GM08714 (cell line): ENCODE measurements around the gene SRM.
"Not testable (repeated sequence)": the region's sequence is repeated elsewhere in the genome, so short reads cannot be mapped to it uniquely, and the experiment has no call there.

Source experiments
- H3K4me3 ChIP-seq: fragments of 200-500 bp; sonication (Bioruptor generic); 2 replicates; pipeline ENCODE4 v1.5.1; 2014; ENCODE audit warnings: mild to moderate bottlenecking, low read length, inconsistent platforms
- ZNF274 ChIP-seq: IDR thresholded peaks from 2 replicates; pipeline ENCODE4 v1.6.1; 2012; ENCODE audit warnings: mild to moderate bottlenecking, low read depth, low read length

The SRM gene

GRCh38 chr1:11044086-11044848, 15.6 kb downstream of the SRM start:
- no peak overlapping the region for H3K4me3 ChIP-seq
- TF ChIP-seq ZNF274, result no peak

- no peak for TF ChIP-seq ZNF274
Observed at GRCh38 chr1:11042995-11043874, 16.6 kb downstream of the SRM start.

GRCh38 chr1:11042065-11042464, 17.8 kb downstream of the SRM start:
- no peak for TF ChIP-seq ZNF274
- no peak overlapping the region for H3K4me3 ChIP-seq

More at GRCh38 chr1:11042995-11043874, 16.6 kb downstream of the SRM start:
- H3K4me3 ChIP-seq, result no peak overlapping the region

- H3K4me3 ChIP-seq, result no peak overlapping the region
- no peak for TF ChIP-seq ZNF274
Observed at GRCh38 chr1:11041048-11041447, 18.8 kb downstream of the SRM start.

GRCh38 chr1:11040105-11040429, 19.8 kb downstream of the SRM start:
- H3K4me3 ChIP-seq, result not testable (repeated sequence)

- no peak overlapping the region for H3K4me3 ChIP-seq
- TF ChIP-seq ZNF274, result no peak
Observed at GRCh38 chr1:11039351-11040104, 20.3 kb downstream of the SRM start.

GRCh38 chr1:11037740-11038182, 22.1 kb downstream of the SRM start:
- TF ChIP-seq ZNF274, result no peak
- no peak overlapping the region for H3K4me3 ChIP-seq

GRCh38 chr1:11037019-11037739, 22.6 kb downstream of the SRM start:
- not testable (repeated sequence) for H3K4me3 ChIP-seq

GRCh38 chr1:11031624-11032262, 28.1 kb downstream of the SRM start:
- TF ChIP-seq ZNF274, result no peak
- H3K4me3 ChIP-seq, result no peak overlapping the region

- no peak overlapping the region for H3K4me3 ChIP-seq
- no peak for TF ChIP-seq ZNF274
Observed at GRCh38 chr1:11030865-11031264, 29.0 kb downstream of the SRM start.

GRCh38 chr1:11028018-11028417, 31.8 kb downstream of the SRM start:
- TF ChIP-seq ZNF274, result no peak
- H3K4me3 ChIP-seq, result no peak overlapping the region

GRCh38 chr1:11027316-11027715, 32.5 kb downstream of the SRM start:
- TF ChIP-seq ZNF274, result no peak
- no peak overlapping the region for H3K4me3 ChIP-seq

- no peak overlapping the region for H3K4me3 ChIP-seq
Observed at GRCh38 chr1:11026903-11027302, 32.9 kb downstream of the SRM start.

More at GRCh38 chr1:11026903-11027302, 32.9 kb downstream of the SRM start:
- no peak for TF ChIP-seq ZNF274
